ENCODE measurements around the gene TLE4. TPM values are rescaled to one million over a fixed set of nuclear protein-coding genes. Genes with fewer than 3 reads are reported as not detected.

TLE4 gene
- total RNA-seq, 2 donors from 2014 or later, result 50.9 to 73.6 TPM

DNA sequence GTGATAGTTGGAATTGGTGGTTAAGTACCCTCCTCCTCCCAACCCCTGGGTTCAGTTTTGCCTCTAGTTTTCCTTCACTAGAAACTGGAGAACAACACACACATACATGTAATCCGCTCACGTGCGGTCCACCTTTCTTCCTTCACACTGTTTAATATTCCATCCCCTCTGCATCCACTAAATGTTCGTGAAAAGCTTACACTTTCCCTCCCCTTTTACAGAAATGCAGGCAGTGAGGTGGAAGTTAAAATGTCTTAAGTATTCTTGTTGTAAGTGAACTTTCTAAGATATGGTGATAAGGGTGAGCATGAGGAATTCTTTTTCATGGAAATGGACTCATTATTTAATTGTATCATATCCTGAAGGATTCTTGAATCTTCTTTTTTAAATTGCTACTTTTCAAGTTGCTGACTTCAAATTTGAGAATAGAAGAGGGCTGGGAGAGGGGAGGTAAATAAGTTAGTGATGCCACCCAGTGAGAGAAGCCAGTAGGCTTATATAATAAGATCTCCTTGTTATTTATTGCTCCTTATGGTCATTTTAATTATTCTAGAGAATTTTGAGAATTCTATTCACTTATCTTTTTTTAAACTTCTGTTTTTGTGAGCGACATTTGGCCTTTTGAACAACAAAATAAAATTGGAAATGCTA, 90.2 kb downstream of the TLE4 start:
- Mint-ChIP-seq H3K4me1 (ENCODE audit: low read depth in 2 of 2) (peaks cover 23 to 40% of the 10 kb centered on the region in 2 donors), H3K9me3 (no peaks in the 10 kb centered on the region), H3K36me3 (no peaks in the 10 kb centered on the region), H3K4me3 (no peak overlapping the region), H3K27ac (peak overlapping the region in 1 of 2 donors; percentile 70), H3K27me3 (no peaks in the 10 kb centered on the region)
- no peak for DNase-seq (ENCODE audit: low spot score)
- ATAC-seq, result no peak

DNA sequence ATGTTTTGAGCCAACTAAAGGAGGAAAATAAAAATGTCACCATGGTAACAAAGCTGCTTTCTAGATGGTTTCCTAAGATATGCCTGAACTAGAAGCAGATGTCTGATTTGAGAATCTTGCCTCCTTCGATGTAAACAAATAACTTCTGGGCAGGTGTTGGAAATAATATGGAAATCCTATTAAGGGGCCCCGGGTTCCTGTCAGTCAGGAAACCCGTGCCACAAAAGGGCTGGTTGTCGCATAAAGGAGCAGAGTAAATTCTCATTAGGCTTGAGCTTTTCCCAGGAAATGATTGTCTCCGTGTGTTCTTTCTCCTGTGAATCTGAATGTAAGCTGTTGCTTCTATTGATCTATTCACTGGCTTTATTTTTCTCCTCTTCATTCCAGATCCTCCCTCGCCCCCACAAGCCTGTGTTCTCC, 90.8 kb downstream of the TLE4 start:
- Mint-ChIP-seq H3K36me3 (no peaks in the 10 kb centered on the region), H3K4me3 (no peak overlapping the region), H3K27ac (peak overlapping the region in 1 of 2 donors; percentile 70), H3K9me3 (no peaks in the 10 kb centered on the region), H3K4me1 (ENCODE audit: low read depth in 2 of 2) (peaks cover 23 to 41% of the 10 kb centered on the region in 2 donors), H3K27me3 (no peaks in the 10 kb centered on the region)
- no peak for ATAC-seq
- DNase-seq (ENCODE audit: low spot score), result no peak

DNA sequence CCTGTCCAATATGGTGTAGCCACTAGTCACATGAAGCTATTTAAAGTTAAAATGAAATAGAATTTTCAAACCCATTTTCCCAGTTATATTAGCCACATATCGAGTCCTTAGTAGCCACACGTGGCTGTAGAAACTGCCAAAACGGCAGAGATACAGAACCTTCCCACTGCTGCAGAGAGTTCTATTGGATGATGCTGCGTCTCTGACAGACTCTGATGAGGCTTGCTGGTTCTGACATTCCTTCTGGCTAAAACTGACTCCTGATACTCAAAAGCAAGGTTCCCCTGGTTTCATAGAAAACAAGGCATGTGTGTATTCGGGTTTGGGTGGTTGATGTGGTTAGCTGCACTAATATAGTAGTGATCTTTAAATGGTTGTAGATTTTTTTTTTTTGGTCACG, 91.5 kb downstream of the TLE4 start:
- Mint-ChIP-seq H3K4me3 (no peak overlapping the region), H3K36me3 (no peaks in the 10 kb centered on the region), H3K9me3 (no peaks in the 10 kb centered on the region), H3K27ac (no peak overlapping the region), H3K27me3 (no peaks in the 10 kb centered on the region), H3K4me1 (ENCODE audit: low read depth in 2 of 2) (peaks cover 23 to 44% of the 10 kb centered on the region in 2 donors)
- no peak for DNase-seq (ENCODE audit: low spot score)
- ATAC-seq, result no peak

DNA sequence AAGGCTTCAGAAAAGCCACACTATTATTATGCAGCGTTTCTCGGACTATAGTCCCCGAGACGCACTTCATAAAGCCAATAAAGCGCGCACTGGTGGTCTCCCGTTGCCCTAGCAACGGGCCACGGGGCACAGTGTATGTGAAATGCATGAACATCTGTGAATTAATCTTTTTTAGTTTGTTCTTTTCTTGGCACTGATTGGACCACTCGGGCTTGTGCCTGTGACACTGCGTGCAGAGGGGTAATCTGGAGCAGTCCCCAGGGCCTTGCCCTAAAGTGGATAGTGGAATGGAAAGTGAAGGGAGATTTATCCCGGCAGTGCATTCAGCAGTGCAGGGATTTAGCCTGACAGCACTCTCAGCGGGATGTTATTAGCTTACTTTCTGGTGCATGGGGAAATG, 92.1 kb downstream of the TLE4 start:
- peaks cover 18 to 40% of the 10 kb centered on the region in 2 donors for H3K4me1 Mint-ChIP-seq (ENCODE audit: low read depth in 2 of 2)
- no peak for ATAC-seq
- H3K4me3 Mint-ChIP-seq, result no peak overlapping the region
- no peak overlapping the region for H3K27ac Mint-ChIP-seq
- no peaks in the 10 kb centered on the region for H3K36me3 Mint-ChIP-seq
- no peaks in the 10 kb centered on the region for H3K27me3 Mint-ChIP-seq
- no peak for DNase-seq (ENCODE audit: low spot score)
- no peaks in the 10 kb centered on the region for H3K9me3 Mint-ChIP-seq

DNA sequence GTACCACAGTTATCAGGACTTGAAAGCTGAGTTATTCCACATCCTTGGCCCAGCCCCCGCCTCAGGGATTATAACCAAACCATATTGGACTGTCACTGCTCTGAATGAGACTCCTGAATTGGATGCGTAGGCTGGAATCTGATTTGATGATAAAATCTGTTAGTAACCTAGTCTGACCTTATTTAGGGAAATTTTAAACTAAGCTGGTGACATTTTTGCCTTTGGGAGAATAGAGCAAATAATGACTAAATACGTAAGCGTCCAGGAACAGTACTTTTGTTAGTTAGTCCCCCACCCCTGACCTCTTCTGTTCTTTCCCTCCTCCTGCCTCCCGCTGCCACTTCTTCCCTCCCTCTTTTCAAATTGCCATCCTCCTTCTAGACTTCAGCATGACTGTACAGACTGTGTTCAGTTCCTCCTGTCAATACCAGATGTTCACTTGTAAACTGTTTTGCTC, 92.6 kb downstream of the TLE4 start:
- DNase-seq (ENCODE audit: low spot score), result no peak
- H3K36me3 Mint-ChIP-seq, result no peaks in the 10 kb centered on the region
- no peak overlapping the region for H3K4me3 Mint-ChIP-seq
- H3K27me3 Mint-ChIP-seq, result no peaks in the 10 kb centered on the region
- peaks cover 18 to 41% of the 10 kb centered on the region in 2 donors for H3K4me1 Mint-ChIP-seq (ENCODE audit: low read depth in 2 of 2)
- no peak for ATAC-seq
- no peak overlapping the region for H3K27ac Mint-ChIP-seq
- no peaks in the 10 kb centered on the region for H3K9me3 Mint-ChIP-seq

DNA sequence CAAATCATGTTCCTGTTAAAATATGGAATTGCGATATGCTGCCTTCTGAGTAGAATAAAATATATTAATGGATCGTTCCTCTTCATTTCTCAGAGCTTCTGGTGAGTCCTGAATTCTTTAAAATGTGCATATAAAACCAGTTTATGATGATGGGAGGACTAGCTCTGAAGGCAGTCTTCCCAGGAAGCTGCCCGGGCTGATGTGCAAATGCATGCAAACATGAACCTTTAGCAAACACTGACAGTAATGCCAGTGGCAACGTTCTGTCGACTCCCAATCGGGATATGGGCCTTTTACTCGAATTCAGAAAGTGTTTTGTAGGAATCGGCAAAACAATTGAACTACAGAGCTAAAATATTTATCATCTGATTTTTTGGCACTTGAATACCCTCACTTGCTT, 93.6 kb downstream of the TLE4 start:
- DNase-seq (ENCODE audit: low spot score) (no peak), ATAC-seq (no peak)
- no peak overlapping the region for H3K27ac Mint-ChIP-seq
- no peaks in the 10 kb centered on the region for H3K9me3 Mint-ChIP-seq
- H3K27me3 Mint-ChIP-seq, result no peaks in the 10 kb centered on the region
- H3K4me3 Mint-ChIP-seq, result no peak overlapping the region
- no peaks in the 10 kb centered on the region for H3K36me3 Mint-ChIP-seq
- H3K4me1 Mint-ChIP-seq (ENCODE audit: low read depth in 2 of 2), result peaks cover 24 to 47% of the 10 kb centered on the region in 2 donors

DNA sequence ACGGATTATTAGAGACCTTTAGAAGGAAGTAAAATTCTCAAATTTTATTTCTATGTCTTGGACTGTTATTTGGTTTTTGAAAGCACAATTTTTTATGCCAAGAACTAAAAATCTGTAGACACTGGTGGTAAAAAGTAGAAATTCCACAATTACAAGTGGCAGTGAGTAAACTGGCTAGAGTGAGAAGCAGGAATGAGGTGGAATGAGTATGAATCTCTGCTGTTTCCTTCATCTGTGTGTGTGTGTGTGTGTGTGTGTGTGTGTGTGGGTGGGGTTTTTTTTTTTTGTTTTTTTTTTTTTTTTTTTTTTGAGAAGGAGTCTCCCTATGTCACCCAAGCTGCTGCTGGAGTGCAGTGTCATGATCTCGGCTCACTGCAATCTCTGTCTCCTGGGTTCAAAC, 94.2 kb downstream of the TLE4 start:
- DNase-seq (ENCODE audit: low spot score) (no peak), ATAC-seq (no peak)
- H3K36me3 Mint-ChIP-seq, result no peaks in the 10 kb centered on the region
- no peaks in the 10 kb centered on the region for H3K9me3 Mint-ChIP-seq
- H3K4me3 Mint-ChIP-seq, result no peak overlapping the region
- H3K27ac Mint-ChIP-seq, result peak overlapping the region in 1 of 2 donors; percentile 66
- H3K27me3 Mint-ChIP-seq, result no peaks in the 10 kb centered on the region
- peaks cover 29 to 52% of the 10 kb centered on the region in 2 donors for H3K4me1 Mint-ChIP-seq (ENCODE audit: low read depth in 2 of 2)

DNA sequence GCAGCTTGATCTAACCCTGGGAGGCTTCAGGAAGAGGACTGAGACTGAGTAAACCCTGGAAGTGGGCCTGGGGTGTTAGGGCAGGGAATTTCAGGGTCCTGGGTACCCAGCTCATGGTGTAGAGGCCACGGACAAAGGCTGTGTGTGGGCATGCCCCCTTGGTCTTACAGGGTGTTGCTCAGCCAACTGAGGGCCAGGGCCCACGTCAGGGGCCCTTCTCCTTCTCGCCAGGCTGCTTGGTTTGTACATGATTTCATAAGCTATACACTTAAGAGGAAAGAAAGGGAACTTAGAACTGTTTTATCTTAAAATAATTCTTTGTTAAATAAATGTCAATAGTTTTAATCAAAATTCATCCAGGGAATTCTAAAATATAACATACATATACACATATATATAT, 95.4 kb downstream of the TLE4 start:
- Mint-ChIP-seq H3K27ac (no peak overlapping the region), H3K4me3 (no peak overlapping the region), H3K4me1 (ENCODE audit: low read depth in 2 of 2) (peaks cover 30 to 52% of the 10 kb centered on the region in 2 donors), H3K27me3 (no peaks in the 10 kb centered on the region), H3K9me3 (no peaks in the 10 kb centered on the region), H3K36me3 (no peaks in the 10 kb centered on the region)
- ATAC-seq (no peak), DNase-seq (ENCODE audit: low spot score) (no peak)

DNA sequence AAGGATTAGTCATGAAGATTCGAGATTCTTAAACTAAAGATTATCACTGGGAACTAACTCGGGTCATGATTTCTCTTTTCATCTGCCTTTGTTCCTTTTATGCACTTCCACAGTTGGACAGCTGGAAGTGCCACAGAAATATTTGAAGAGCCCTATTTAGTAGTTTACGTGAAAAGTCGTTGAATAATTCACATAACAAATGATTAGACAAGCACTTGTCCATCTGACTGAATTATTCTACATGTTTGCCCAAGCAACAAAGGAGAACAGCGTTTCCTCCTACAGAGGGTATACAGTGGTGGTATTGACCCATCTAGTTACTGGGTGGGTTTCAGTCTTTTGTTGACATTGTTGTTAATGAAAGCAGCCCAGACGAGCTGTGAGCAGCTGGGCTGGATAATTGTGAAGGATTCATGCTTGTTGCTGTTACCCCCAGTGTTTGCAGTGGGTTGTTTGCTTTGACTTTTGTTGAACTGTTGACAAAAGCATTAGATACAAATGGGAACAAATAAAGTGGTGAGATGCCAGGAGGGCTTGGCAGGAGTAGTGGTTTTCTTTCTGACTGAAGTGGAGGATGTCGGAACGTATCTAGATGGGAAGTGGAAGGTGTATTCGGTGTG, 96.2 kb downstream of the TLE4 start:
- Mint-ChIP-seq H3K27me3 (no peaks in the 10 kb centered on the region), H3K4me1 (ENCODE audit: low read depth in 2 of 2) (peaks cover 37 to 51% of the 10 kb centered on the region in 2 donors), H3K9me3 (no peaks in the 10 kb centered on the region), H3K4me3 (no peak overlapping the region), H3K36me3 (no peaks in the 10 kb centered on the region), H3K27ac (no peak overlapping the region)
- no peak for ATAC-seq
- no peak for DNase-seq (ENCODE audit: low spot score)

DNA sequence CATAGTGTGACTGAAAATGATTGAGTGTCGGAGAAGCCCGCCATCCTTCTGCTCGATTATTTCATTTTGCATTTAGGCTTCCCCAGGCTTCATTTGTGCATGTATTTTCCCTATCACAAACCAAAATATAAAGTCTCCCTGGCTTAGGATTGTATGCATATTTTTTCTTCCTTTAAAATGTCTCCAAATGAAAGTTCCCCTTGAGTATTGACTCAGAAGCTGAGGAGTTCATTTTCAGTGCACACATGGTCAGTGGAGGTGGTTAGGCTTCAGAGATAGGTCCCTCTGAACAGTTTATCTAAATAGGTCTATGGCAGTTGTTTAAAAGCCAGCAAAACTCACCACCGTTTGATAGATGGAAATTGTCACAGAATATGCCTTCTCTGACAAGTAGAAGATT, 97.2 kb downstream of the TLE4 start:
- peaks cover 37 to 52% of the 10 kb centered on the region in 2 donors for H3K4me1 Mint-ChIP-seq (ENCODE audit: low read depth in 2 of 2)
- no peaks in the 10 kb centered on the region for H3K27me3 Mint-ChIP-seq
- DNase-seq (ENCODE audit: low spot score) (no peak), ATAC-seq (no peak)
- H3K36me3 Mint-ChIP-seq, result no peaks in the 10 kb centered on the region
- no peak overlapping the region for H3K4me3 Mint-ChIP-seq
- no peak overlapping the region for H3K27ac Mint-ChIP-seq
- H3K9me3 Mint-ChIP-seq, result no peaks in the 10 kb centered on the region

DNA sequence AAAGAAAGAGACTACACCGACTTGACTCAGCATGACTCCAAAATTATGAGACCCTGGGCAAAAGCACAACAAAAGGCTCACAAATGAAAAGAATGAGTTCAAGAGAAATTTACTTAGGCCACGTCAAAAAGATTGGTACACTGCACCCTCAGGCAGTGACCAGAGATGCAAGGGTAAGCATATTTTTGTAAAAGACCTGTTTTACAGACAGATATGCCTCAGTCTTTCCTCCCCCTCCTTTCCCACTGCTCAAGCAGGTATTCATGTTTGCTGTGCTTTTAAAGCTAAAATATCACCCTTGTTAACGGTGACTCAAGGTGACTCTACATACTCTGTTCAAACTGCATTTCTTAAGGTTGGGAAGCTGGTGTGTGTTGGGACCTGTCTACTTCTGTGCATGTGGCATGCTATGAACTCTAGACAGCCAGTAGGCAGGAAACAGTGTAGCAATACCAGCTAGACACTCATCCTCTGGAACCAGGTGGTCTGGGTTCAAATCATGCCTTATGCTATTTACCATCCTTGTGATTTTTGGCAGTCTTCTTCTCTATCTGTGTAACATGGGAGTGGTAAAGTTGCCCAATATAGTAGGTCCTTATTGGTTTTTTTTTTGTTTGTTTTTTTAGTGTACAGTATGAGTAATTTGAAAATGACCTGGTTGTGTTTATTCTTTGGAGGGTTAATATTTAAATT, 98.7 kb downstream of the TLE4 start:
- no peak for DNase-seq (ENCODE audit: low spot score)
- H3K27me3 Mint-ChIP-seq, result no peaks in the 10 kb centered on the region
- H3K36me3 Mint-ChIP-seq, result no peaks in the 10 kb centered on the region
- no peaks in the 10 kb centered on the region for H3K9me3 Mint-ChIP-seq
- peak overlapping the region in 1 of 2 donors; percentile 42 for H3K27ac Mint-ChIP-seq
- peaks cover 46 to 56% of the 10 kb centered on the region in 2 donors for H3K4me1 Mint-ChIP-seq (ENCODE audit: low read depth in 2 of 2)
- ATAC-seq, result no peak
- H3K4me3 Mint-ChIP-seq, result no peak overlapping the region

DNA sequence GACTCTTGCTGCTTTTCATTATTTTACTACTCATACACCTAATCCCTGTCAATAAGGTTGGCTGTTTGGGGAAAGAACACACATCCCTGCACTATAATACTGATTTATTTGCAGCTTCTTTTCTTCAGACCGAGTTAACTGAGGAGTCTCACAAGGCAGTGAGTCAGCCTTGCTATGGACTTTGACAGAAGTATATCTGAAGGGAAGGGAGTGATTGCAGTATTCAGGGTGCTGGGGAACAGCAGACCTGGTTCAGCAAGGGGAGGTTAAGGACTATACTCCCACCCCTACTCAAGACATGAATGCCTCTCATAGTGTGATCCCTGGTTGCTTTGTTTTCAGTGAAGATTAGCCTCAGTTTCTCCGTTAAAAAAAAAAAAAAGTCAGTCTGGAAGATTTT, 99.8 kb downstream of the TLE4 start:
- Mint-ChIP-seq H3K36me3 (no peaks in the 10 kb centered on the region), H3K9me3 (no peaks in the 10 kb centered on the region), H3K27me3 (no peaks in the 10 kb centered on the region), H3K4me3 (no peak overlapping the region), H3K4me1 (ENCODE audit: low read depth in 2 of 2) (peaks cover 41 to 52% of the 10 kb centered on the region in 2 donors), H3K27ac (peak overlapping the region in 1 of 2 donors; percentile 42)
- DNase-seq (ENCODE audit: low spot score), result no peak
- ATAC-seq, result no peak

DNA sequence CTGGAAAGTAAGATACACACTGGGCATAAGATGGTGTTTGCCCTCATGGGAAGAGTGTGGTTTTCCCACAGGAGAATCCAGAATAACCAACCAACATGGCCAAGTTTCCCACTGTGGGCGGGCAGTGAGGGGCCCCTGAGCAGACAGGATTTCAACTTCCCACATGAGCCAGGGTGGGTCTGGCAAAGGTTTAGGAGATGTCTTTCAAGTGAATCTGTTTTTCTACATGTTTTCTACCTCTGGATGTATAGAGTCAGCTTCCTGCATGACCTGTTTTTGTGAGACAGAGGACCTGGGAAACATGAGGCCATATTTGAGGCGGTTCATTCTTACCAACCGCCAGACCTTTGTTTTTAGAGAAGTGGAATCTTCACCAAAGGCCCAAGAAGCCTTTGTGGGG, 100.5 kb downstream of the TLE4 start:
- no peaks in the 10 kb centered on the region for H3K9me3 Mint-ChIP-seq
- no peak for DNase-seq (ENCODE audit: low spot score)
- no peaks in the 10 kb centered on the region for H3K27me3 Mint-ChIP-seq
- H3K4me1 Mint-ChIP-seq (ENCODE audit: low read depth in 2 of 2), result peaks cover 41 to 49% of the 10 kb centered on the region in 2 donors
- H3K27ac Mint-ChIP-seq, result no peak overlapping the region
- H3K36me3 Mint-ChIP-seq, result no peaks in the 10 kb centered on the region
- no peak for ATAC-seq
- H3K4me3 Mint-ChIP-seq, result no peak overlapping the region

DNA sequence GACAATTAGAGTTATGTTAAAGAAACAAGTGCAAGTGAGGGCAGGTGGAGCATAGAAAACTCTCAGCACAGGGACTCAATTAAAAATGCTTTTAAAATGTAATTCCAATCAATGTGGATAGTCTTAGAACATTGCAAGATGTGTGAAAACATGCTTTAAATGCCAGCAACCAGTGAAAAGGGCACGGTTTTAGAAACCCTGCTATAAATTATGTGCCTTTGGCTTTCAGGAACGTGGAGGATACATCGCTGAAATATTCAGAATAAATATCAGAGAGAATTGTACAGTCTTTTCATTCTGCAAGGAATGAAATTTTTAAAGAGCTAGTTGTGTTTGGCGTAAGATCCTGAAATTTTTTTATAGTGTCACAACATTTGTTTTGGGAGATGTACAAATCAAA, 101.1 kb downstream of the TLE4 start:
- H3K27me3 Mint-ChIP-seq, result no peaks in the 10 kb centered on the region
- peaks cover 41 to 44% of the 10 kb centered on the region in 2 donors for H3K4me1 Mint-ChIP-seq (ENCODE audit: low read depth in 2 of 2)
- H3K4me3 Mint-ChIP-seq, result no peak overlapping the region
- no peak overlapping the region for H3K27ac Mint-ChIP-seq
- no peaks in the 10 kb centered on the region for H3K36me3 Mint-ChIP-seq
- ATAC-seq (no peak), DNase-seq (ENCODE audit: low spot score) (no peak)
- H3K9me3 Mint-ChIP-seq, result no peaks in the 10 kb centered on the region
